Iris pigment epithelial cell (primary cell): ENCODE results near the gene C20orf173.

Source experiments
- DNase-seq: peaks from one replicate; pipeline ENCODE4 v3.0.0-alpha.2; 2011; ENCODE audit warnings: low read depth

Gene C20orf173

DNA sequence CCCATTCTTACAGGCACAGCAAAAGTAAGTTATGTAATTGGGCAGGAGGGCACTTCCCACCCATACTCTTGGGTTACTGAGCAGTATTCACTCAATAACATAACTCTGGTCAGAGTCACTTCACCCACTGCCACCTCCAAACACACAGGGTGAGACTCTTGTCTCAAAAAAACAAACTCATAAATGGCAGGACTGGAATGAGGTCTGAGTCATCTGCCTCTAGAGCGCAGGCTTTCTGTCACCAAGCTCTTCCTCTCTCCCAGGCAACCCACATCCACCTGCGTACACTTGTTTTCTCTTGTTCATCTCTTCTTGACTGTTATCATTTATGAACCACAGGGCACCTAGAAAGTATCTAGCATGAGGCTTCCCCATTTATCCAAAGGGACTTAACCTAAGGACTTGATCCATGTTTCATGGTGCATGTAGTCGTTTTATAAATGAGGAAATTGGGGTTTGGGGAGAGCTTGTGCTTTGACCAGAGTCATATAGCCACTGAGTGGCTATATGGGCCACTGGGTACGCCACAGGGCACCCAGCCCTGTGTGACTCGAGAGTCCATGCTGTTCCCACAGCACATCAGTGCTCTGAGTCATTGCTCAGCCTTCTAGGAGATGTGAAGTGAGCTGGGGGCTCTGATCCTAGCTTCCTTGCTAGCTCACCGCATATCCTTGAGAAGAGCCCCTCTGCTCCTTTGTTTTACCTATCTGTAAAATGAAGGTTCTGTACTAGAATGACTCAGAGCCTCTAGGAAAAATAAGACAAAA lies 22.4 kb downstream of the C20orf173 start:
- peak; percentile 35 for DNase-seq

DNA sequence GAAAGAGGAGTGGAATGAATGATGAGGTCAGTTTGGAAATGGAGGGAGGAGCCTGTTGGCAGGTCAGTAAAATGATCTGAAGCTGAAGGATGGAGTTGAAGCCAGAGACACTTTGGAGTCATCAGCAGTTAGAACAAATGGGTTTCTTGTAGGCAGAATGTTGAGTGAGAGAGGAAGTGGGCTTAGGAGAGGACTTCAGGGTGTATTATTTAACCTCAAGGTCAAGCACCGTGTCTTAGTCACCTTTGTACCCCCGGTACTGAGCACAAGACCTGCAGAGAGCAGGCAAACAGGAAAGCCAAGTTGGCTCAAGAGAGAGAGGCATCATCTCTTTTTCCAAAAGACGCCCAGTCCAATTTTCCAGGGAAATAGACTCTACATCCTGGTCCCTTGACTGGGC lies 23.3 kb downstream of the C20orf173 start:
- no peak for DNase-seq

DNA sequence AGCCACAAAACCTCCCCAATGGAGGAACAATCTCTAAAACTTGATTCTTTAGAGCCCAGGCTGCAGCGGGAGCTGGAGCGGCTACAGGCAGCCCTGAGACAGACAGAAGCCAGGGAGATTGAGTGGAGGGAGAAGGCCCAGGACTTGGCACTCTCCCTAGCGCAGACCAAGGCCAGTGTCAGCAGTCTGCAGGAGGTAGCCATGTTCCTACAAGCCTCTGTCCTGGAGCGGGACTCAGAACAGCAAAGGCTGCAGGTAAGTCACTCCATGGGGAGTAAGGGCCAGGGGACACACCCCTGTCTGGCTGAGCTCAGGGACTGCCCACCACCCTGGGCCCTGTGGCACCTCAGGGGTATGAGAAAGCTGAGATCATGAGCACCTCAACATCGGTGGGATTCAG lies 24.7 kb downstream of the C20orf173 start:
- DNase-seq, result no peak

DNA sequence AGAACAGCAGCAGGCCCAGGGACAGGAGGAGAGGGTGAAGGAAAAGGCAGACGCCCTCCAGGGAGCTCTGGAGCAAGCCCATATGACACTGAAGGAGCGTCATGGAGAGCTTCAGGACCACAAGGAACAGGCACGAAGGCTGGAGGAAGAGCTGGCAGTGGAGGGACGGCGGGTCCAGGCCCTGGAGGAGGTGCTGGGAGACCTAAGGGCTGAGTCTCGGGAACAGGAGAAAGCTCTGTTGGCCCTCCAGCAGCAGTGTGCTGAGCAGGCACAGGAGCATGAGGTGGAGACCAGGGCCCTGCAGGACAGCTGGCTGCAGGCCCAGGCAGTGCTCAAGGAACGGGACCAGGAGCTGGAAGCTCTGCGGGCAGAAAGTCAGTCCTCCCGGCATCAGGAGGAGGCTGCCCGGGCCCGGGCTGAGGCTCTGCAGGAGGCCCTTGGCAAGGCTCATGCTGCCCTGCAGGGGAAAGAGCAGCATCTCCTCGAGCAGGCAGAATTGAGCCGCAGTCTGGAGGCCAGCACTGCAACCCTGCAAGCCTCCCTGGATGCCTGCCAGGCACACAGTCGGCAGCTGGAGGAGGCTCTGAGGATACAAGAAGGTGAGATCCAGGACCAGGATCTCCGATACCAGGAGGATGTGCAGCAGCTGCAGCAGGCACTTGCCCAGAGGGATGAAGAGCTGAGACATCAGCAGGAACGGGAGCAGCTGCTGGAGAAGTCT lies 25.5 kb downstream of the C20orf173 start:
- no peak for DNase-seq

GRCh38 chr20:35503281-35503680 lies 26.2 kb downstream of the C20orf173 start:
- DNase-seq, result no peak

DNA sequence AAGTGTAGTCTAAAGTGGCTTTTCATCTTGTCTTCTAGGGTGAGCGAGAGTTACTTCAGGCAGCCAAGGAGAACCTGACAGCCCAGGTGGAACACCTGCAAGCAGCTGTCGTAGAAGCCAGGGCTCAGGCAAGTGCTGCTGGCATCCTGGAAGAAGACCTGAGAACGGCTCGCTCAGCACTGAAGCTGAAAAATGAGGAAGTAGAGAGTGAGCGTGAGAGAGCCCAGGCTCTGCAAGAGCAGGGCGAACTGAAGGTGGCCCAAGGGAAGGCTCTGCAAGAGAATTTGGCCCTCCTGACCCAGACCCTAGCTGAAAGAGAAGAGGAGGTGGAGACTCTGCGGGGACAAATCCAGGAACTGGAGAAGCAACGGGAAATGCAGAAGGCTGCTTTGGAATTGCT lies 27.1 kb downstream of the C20orf173 start:
- no peak for DNase-seq

DNA sequence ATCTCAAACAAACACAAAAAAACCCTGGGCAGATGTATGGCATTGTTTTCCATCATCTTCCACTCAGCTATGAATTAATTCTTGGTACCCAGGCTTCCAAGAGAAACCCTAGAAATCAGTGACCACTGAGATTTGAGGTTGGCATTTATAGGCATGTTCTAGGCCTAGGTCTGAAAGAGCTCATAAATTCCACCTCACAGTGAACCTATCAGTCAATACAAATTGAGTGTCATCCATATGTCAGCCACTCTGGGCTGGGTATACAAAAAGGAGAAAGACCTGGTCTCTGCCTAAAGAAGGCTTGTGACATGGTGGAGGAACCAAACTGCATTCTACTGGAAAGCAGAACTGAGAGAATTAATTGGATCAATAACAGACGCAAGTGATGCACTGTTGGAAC lies 30.2 kb downstream of the C20orf173 start:
- DNase-seq, result no peak

GRCh38 chr20:35497780-35498189 lies 31.7 kb downstream of the C20orf173 start:
- DNase-seq, result no peak

GRCh38 chr20:35497320-35497719 lies 32.1 kb downstream of the C20orf173 start:
- no peak for DNase-seq

GRCh38 chr20:35496481-35496880 lies 33.0 kb downstream of the C20orf173 start:
- no peak for DNase-seq

DNA sequence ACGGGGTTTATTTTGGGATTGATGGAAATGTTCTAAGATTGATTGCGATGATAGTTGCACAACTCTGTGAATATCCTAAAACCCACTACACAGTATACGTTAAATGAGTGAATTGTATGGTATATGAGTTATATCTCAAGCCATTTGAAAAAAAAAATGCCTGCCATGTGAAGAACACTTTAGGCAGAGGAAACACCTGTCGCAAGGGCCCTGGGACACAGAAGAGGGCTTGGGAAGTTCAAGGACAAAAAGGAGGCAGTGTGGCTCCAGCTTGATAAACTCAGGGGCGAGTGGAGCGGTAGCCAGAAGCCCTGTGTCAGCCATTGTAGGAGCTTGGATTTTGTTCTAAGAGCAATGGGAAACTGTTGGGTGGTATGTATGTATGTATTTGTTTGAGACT lies 37.1 kb downstream of the C20orf173 start:
- no peak for DNase-seq

GRCh38 chr20:35491823-35492222 lies 37.6 kb downstream of the C20orf173 start:
- DNase-seq, result peak; percentile 69

DNA sequence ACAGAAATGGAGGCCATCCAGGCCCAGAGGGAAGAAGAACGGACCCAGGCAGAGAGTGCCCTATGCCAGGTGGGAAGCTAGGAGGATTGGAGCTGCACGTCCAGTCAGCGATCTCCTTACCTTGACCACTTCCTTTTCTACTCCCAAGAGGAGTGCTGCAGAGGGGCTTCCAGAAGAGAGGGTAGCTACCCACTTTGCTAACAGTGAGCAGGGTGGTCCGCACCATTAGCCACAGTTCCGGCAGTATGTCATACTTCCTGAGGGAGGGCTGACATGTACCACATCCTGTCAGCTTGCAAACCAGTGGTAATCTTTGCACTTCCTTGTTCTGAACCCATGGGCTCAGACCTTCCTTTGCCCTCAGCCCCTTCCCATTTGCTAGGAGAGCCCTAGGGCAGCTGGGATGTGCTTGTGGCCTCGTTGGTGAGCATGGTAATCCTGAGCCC lies 38.7 kb downstream of the C20orf173 start:
- DNase-seq, result no peak

GRCh38 chr20:35489717-35490116 lies 39.7 kb downstream of the C20orf173 start:
- no peak for DNase-seq

GRCh38 chr20:35487479-35487878 lies 42.0 kb downstream of the C20orf173 start:
- no peak for DNase-seq

DNA sequence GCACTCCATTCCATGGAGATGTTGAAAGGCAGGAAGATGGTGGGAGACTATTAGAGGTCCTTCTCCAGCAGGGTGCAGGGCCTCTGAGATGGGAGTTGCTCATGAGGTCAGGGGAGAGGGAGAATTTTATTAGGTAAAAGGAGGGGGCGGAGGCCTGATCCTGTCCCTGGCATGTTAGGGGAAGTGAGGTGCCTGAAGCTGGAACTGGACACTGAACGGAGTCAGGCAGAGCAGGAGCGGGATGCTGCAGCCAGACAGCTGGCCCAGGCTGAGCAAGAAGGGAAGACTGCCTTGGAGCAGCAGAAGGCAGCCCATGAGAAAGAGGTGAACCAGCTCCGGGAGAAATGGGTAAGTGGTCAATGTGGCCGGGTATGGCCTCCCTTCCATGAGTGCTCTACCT lies 49.7 kb downstream of the C20orf173 start:
- DNase-seq, result no peak

DNA sequence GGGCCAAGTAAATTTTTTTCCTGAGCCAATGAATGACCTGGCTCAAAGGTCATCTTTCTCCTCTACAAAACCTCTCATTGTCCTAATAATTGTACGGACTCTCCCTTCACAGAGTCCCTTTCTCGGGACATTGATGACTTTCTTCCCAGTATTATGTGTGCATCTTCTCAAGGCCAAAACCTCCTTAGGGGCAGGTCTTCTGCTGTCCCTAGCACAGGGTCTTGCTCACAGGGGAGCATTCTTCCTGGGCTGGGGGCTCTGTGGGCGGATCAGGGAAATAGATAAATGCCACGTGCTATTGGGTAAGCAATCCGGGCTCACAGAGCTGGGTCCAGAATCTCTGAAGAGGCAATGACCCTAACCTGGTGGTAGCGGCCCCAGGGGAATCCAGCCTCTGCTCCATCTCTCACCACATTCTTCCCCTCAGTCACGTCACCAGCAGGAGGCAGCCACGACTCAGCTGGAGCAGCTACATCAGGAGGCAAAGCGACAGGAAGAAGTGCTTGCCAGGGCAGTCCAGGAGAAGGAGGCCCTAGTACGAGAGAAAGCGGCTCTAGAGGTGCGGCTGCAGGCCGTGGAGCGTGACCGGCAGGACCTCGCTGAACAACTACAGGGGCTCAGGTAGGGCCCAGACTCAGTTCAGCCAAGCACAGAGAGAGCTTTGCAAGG lies 50.5 kb downstream of the C20orf173 start:
- DNase-seq, result peak; percentile 12
